ENCODE measurements around the gene FERMT3.

The FERMT3 gene

GRCh38 chr11:64186492-64187165, 19.9 kb upstream of the FERMT3 start:
- DNase-seq (ENCODE audit: low read depth in 2 of 2): no peak

GRCh38 chr11:64192434-64192833, 14.1 kb upstream of the FERMT3 start:
- no peak for DNase-seq (ENCODE audit: low read depth in 2 of 2)

GRCh38 chr11:64196626-64197025, 9.9 kb upstream of the FERMT3 start:
- no peak for DNase-seq (ENCODE audit: low read depth in 2 of 2)

GRCh38 chr11:64198511-64198910, 8.0 kb upstream of the FERMT3 start:
- no peak for DNase-seq (ENCODE audit: low read depth in 2 of 2)

GRCh38 chr11:64201543-64201942, 5.0 kb upstream of the FERMT3 start:
- no peak for DNase-seq (ENCODE audit: low read depth in 2 of 2)

- DNase-seq (ENCODE audit: low read depth in 2 of 2): no peak
Observed at GRCh38 chr11:64202992-64203391, 3.5 kb upstream of the FERMT3 start.

- no peak for DNase-seq (ENCODE audit: low read depth in 2 of 2)
Observed at GRCh38 chr11:64203421-64204079, 3.0 kb upstream of the FERMT3 start.

- no peak for DNase-seq (ENCODE audit: low read depth in 2 of 2)
Observed at GRCh38 chr11:64204080-64204440, 2.5 kb upstream of the FERMT3 start.

- peak; percentile 63 to 73 for DNase-seq (ENCODE audit: low read depth in 2 of 2)
Observed at GRCh38 chr11:64204464-64204989, 2.0 kb upstream of the FERMT3 start.

GRCh38 chr11:64207256-64208085, 950 bp downstream of the FERMT3 start:
- DNase-seq (ENCODE audit: low read depth in 2 of 2): peak; percentile 54 to 60

- no peak for DNase-seq (ENCODE audit: low read depth in 2 of 2)
Observed at GRCh38 chr11:64208086-64208795, 1.7 kb downstream of the FERMT3 start.

GRCh38 chr11:64208796-64209562, 2.5 kb downstream of the FERMT3 start:
- no peak for DNase-seq (ENCODE audit: low read depth in 2 of 2)

- no peak for DNase-seq (ENCODE audit: low read depth in 2 of 2)
Observed at GRCh38 chr11:64209563-64209843, 3.0 kb downstream of the FERMT3 start.

GRCh38 chr11:64210301-64211020, 3.9 kb downstream of the FERMT3 start:
- no peak for DNase-seq (ENCODE audit: low read depth in 2 of 2)

- no peak for DNase-seq (ENCODE audit: low read depth in 2 of 2)
Observed at GRCh38 chr11:64211181-64211872, 4.8 kb downstream of the FERMT3 start.

- DNase-seq (ENCODE audit: low read depth in 2 of 2): no peak
Observed at GRCh38 chr11:64216879-64217278, 10.4 kb downstream of the FERMT3 start.

GRCh38 chr11:64218628-64219353, 12.3 kb downstream of the FERMT3 start:
- DNase-seq (ENCODE audit: low read depth in 2 of 2): no peak

GRCh38 chr11:64219354-64219684, 12.8 kb downstream of the FERMT3 start:
- DNase-seq (ENCODE audit: low read depth in 2 of 2): no peak

- no peak for DNase-seq (ENCODE audit: low read depth in 2 of 2)
Observed at GRCh38 chr11:64219755-64220154, 13.2 kb downstream of the FERMT3 start.

GRCh38 chr11:64220271-64220670, 13.8 kb downstream of the FERMT3 start:
- DNase-seq (ENCODE audit: low read depth in 2 of 2): no peak
